ENCODE data around the gene TEX264.

Gene TEX264

DNA sequence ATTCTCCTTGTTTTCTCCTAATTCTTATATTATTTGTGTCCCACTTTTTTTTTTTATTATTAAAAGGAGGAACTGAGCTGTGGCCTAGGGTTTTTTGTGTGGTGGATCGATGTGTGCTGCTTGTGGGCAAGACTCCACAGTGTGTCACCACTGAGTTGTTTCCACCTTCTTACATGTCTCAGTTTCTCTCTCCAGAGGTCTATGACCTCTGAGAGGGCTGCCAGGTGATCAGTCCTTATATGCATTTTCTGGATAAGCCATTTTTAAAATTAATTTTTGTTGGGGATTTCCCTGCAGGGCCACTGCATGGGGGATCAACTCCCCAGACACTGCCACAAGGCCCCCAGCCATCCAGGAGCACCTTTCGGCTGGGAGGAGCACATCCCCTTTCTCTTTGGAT lies 80.2 kb downstream of the TEX264 start:
- no peak for DNase-seq (ENCODE audit: low spot score)

Data from HuH-7 (cell line).